CD4-positive, alpha-beta T cell treated with Interleukin-15 for 4 hours (primary cell): ENCODE measurements around the gene COPZ2.
"Not testable (repeated sequence)": the region's sequence is repeated elsewhere in the genome, so short reads cannot be mapped to it uniquely, and the experiment has no call there.

Experiments
- DNase-seq: peaks from one replicate; pipeline ENCODE4 v3.0.0-alpha.2; 2020; ENCODE audit warnings: low spot score

Gene COPZ2

GRCh38 chr17:48055531-48056245 is 18.1 kb upstream of the COPZ2 start:
- no peak for DNase-seq

GRCh38 chr17:48054238-48055185 is 16.9 kb upstream of the COPZ2 start:
- no peak for DNase-seq

GRCh38 chr17:48053758-48054237 is 16.2 kb upstream of the COPZ2 start:
- no peak for DNase-seq

- DNase-seq: no peak
Observed at GRCh38 chr17:48052956-48053757, 15.6 kb upstream of the COPZ2 start.

GRCh38 chr17:48051706-48052486 is 14.3 kb upstream of the COPZ2 start:
- DNase-seq: no peak

- no peak for DNase-seq
Observed at GRCh38 chr17:48051283-48051682, 13.7 kb upstream of the COPZ2 start.

- DNase-seq: no peak
Observed at GRCh38 chr17:48048384-48049126, 11.0 kb upstream of the COPZ2 start.

GRCh38 chr17:48047741-48048383 is 10.3 kb upstream of the COPZ2 start, which contains the start of gene NFE2L1:
TSS of gene NFE2L1 (plus strand) at chr17:48048359. CDS start at chr17:48051119, 2,760 bp downstream.
- DNase-seq: peak; percentile 99

GRCh38 chr17:48047113-48047740 is 9.6 kb upstream of the COPZ2 start:
- no peak for DNase-seq

- no peak for DNase-seq
Observed at GRCh38 chr17:48046296-48046695, 8.7 kb upstream of the COPZ2 start.

GRCh38 chr17:48045316-48046001 is 7.9 kb upstream of the COPZ2 start:
- DNase-seq: no peak

GRCh38 chr17:48044851-48045250 is 7.3 kb upstream of the COPZ2 start:
- DNase-seq: no peak

- DNase-seq: no peak
Observed at GRCh38 chr17:48043176-48043575, 5.6 kb upstream of the COPZ2 start.

GRCh38 chr17:48038687-48039086 is 1.1 kb upstream of the COPZ2 start:
- no peak for DNase-seq

- no peak for DNase-seq
Observed at GRCh38 chr17:48037838-48038323, 284 bp upstream of the COPZ2 start.

GRCh38 chr17:48036693-48037035 is 933 bp downstream of the COPZ2 start:
- DNase-seq: no peak

GRCh38 chr17:48034734-48035133 is 2.9 kb downstream of the COPZ2 start:
- DNase-seq: not testable (repeated sequence)

- DNase-seq: no peak
Observed at GRCh38 chr17:48031966-48032365, 5.6 kb downstream of the COPZ2 start.

- no peak for DNase-seq
Observed at GRCh38 chr17:48030531-48030930, 7.1 kb downstream of the COPZ2 start.
